Heart right ventricle (tissue), 16 donors: ENCODE measurements around the gene IL4. TPM values are rescaled to one million over a fixed set of nuclear protein-coding genes. Genes with fewer than 3 reads are reported as not detected.

Experiments used
- ATAC-seq, 8 donors: fragments of 200-7000 bp; cut with Tn5 transposase; one replicate each; pipeline ENCODE4 v1.9.1; 2020; ENCODE audit warnings: mild to moderate bottlenecking in 8 of 8, moderate library complexity in 8 of 8, moderate number of reproducible peaks in 1 of 8
- DNase-seq, 2 donors: peaks; one replicate each; pipeline ENCODE4 v3.0.0-alpha.2; 2020
- H3K27ac ChIP-seq, 10 donors: fragments of 200-600 bp; sonication (generic) in 2 of 10; one replicate each; pipeline versions ENCODE4 v1.5.0 to v1.8.0; 2020 to 2022; ENCODE audit warnings: mild to moderate bottlenecking in 3 of 10
- H3K27me3 ChIP-seq, 7 donors: fragments of 200-600 bp; one replicate each; pipeline ENCODE4 v1.8.0; 2021 to 2022; ENCODE audit warnings: mild to moderate bottlenecking in 2 of 7
- H3K36me3 ChIP-seq, 9 donors: fragments of 200-600 bp; sonication (generic) in 1 of 9; one replicate each; pipeline versions ENCODE4 v1.5.0 to v1.8.0; 2020 to 2022; ENCODE audit warnings: mild to moderate bottlenecking in 2 of 9
- H3K4me1 ChIP-seq, 9 donors: fragments of 200-600 bp; sonication (generic) in 1 of 9; one replicate each; pipeline versions ENCODE4 v1.5.0 to v1.8.0; 2020 to 2022; ENCODE audit warnings: mild to moderate bottlenecking in 4 of 9
- H3K4me3 ChIP-seq, 10 donors: fragments of 200-600 bp; sonication (generic) in 2 of 10; one replicate each; pipeline versions ENCODE4 v1.5.0 to v1.8.0; 2020 to 2022; ENCODE audit warnings: mild to moderate bottlenecking in 7 of 10, moderate library complexity in 2 of 10
- H3K9me3 ChIP-seq, 11 donors: fragments of 200-600 bp in 10 of 11; sonication (generic) in 2 of 11; one replicate each; pipeline versions ENCODE4 v1.5.0 to v1.8.0; 2013 to 2022; ENCODE audit warnings: mild to moderate bottlenecking in 2 of 11, control low read depth in 1 of 11, moderate library complexity in 1 of 11
- WGBS, 2 donors: extraction: QIAGEN DNeasy Blood & Tissue Kit; methylation state at CpG; one replicate each; pipeline ENCODE4 v1.1.7; 2013; ENCODE audit warnings: inconsistent platforms in 1 of 2; 5-methylcytosine and 5-hydroxymethylcytosine counted together
- intact Hi-C, 10 donors: fragments of 100-400 bp; cut with DNase I; formaldehyde crosslinking; loops; one replicate each; pipeline versions ENCODE4 v1.11.1 to v1.14.2; 2022
- polyA plus RNA-seq, 2 donors: library from polyadenylated mRNA; stranded (reverse); fragments of 200-250 nt; gene quantifications; one replicate each; pipeline ENCODE4 v1.2.3, GENCODE V29; 2013
- total RNA-seq, 10 donors: library from RNA; stranded (reverse); fragmentation: NEBNext Ultra II Directional in 3 of 10; extraction: Animal tissue kit (Norgen Biotek cat#: 25700) in 3 of 10; gene quantifications; one replicate each; pipeline versions ENCODE4 v1.2.1 to v1.2.4, GENCODE V29; 2021 to 2023
- TF ChIP-seq, protein P1 (sequence below), 9 donors: fragments of 200-600 bp; sonication (generic) in 2 of 9; IDR thresholded peaks; one replicate each; pipeline versions ENCODE4 v1.5.0 to v1.8.0; 2021 to 2022; ENCODE audit warnings: antibody characterized with exemption in 9 of 9, mild to moderate bottlenecking in 5 of 9, moderate library complexity in 1 of 9
- donor health status: Arrhythmogenic right ventricular cardiomyopathy.
- donor health status: ischemic (EF 13 %, LVEDD 7.1; RV severe dilation, severe dysfunction).
- donor health status: healthy with polysubstance abuse.
- donor health status: DM: no; HTN: yes; CAD: no.
- donor health status: DM: no; HTN: no; CAD: no.
- donor health status: ischemic (EF 25% LVEDD 6.9; RV normal size, moderate dysfunction).
- donor health status: ischemic (EF 25% LVEDD 5.7; RV mildly dilated, moderate dysfunction).
- donor health status: healthy.
- donor health status: DM: yes; HTN: yes; CAD: no.
- donor health status: Ischemic cardiomyopathy.
- donor health status: ischemic (EF 35%, LVEDD 5.7; RV mildly dilated, moderate dysfunction).
- donor health status: nonischemic (EF 11% LVEDD 7.7; RV severe dilation, severe dysfunction).
- donor health status: DM: yes; HTN: yes; CAD: no.
- donor health status: PGD.
- donor health status: ischemic (EF 29% LVEDD 5.4; RV normal size, mild dysfunction).
- donor health status: nonischemic (EF 23%, LVEDD 6.1; RV moderate dilation, normal function).

Gene IL4
- total and polyA plus RNA-seq, 12 donors = not detected

DNA sequence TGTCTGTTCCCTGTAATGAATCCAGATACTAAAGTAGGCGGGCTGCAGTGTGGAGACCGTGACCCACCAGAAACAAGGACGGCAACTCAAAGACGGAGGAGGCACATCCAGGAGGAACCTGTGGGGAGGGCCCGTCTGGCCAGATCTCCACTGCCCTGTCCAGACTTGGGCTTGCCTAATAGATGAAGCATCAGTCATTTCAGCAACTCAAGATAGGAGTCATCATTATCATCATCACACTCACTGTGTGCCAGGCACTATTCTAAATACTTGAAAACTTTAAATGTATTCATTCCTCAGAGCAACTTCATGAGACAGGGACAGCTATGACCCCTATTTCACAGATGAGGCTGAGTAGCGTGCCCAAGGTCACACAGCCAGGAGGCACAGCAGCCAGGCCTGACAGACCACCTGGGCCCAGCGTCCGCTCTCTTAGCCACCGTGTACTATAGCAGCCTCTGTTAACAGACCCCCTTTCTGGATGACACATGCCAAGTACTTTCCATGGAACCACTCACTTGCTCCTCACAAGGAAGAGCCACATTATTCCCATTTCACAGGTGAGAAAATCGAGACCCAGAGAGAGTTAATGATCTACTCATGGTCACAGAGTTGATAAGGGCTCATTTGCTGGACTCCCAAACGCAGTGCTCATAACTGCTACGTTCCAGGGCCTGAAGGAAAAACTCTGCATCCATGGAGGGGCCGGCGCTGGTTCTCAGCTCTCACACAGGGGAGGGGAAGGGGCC lies 4.9 kb upstream of the IL4 start:
- no peak overlapping the region for H3K4me3 ChIP-seq
- WGBS, 2 donors = 81 to 95% methylated on average over 14 of the region's 14 CpGs
- H3K27ac ChIP-seq = no peak overlapping the region
- peaks cover 0 to 5% (median 0%) of the 10 kb centered on the region in 9 donors for H3K4me1 ChIP-seq
- no peaks in the 10 kb centered on the region for H3K9me3 ChIP-seq
- peaks cover 0 to 9% (median 0%) of the 10 kb centered on the region in 7 donors for H3K27me3 ChIP-seq
- intact Hi-C loops = no loop called here
- no peak for DNase-seq
- no peak for ATAC-seq
- TF ChIP-seq, protein P1, sequence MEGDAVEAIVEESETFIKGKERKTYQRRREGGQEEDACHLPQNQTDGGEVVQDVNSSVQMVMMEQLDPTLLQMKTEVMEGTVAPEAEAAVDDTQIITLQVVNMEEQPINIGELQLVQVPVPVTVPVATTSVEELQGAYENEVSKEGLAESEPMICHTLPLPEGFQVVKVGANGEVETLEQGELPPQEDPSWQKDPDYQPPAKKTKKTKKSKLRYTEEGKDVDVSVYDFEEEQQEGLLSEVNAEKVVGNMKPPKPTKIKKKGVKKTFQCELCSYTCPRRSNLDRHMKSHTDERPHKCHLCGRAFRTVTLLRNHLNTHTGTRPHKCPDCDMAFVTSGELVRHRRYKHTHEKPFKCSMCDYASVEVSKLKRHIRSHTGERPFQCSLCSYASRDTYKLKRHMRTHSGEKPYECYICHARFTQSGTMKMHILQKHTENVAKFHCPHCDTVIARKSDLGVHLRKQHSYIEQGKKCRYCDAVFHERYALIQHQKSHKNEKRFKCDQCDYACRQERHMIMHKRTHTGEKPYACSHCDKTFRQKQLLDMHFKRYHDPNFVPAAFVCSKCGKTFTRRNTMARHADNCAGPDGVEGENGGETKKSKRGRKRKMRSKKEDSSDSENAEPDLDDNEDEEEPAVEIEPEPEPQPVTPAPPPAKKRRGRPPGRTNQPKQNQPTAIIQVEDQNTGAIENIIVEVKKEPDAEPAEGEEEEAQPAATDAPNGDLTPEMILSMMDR (IDR thresholded peaks at IDR 0.05) = no peak
- H3K36me3 ChIP-seq = no peaks in the 10 kb centered on the region

DNA sequence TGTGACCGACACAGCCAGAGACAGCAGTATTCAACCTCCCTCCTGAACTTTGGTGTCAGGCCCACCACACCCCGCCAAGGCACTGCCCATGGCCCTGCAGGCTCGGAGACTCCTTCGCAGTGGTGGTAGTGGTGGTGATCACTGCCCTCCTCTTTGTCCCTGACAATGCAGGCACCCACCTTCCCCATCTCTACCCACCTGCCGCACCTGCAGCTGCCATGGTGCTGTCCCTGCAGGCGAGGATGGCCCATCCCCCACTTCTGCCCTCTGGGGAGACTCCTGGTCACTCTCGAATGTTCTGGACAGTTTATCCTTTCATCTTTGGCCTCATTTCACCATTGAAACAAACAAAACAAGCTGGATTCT lies 4.4 kb upstream of the IL4 start:
- H3K36me3 ChIP-seq = no peaks in the 10 kb centered on the region
- no peak for DNase-seq
- H3K9me3 ChIP-seq = no peaks in the 10 kb centered on the region
- TF ChIP-seq, protein P1 (IDR thresholded peaks at IDR 0.05) = no peak
- no peak overlapping the region for H3K27ac ChIP-seq
- 83 to 84% methylated on average over 7 of the region's 7 CpGs for WGBS, 2 donors
- peaks cover 0 to 9% (median 0%) of the 10 kb centered on the region in 7 donors for H3K27me3 ChIP-seq
- no peak overlapping the region for H3K4me3 ChIP-seq
- intact Hi-C loops = no loop called here
- H3K4me1 ChIP-seq = peaks cover 0 to 7% (median 0%) of the 10 kb centered on the region in 9 donors
- ATAC-seq = no peak

DNA sequence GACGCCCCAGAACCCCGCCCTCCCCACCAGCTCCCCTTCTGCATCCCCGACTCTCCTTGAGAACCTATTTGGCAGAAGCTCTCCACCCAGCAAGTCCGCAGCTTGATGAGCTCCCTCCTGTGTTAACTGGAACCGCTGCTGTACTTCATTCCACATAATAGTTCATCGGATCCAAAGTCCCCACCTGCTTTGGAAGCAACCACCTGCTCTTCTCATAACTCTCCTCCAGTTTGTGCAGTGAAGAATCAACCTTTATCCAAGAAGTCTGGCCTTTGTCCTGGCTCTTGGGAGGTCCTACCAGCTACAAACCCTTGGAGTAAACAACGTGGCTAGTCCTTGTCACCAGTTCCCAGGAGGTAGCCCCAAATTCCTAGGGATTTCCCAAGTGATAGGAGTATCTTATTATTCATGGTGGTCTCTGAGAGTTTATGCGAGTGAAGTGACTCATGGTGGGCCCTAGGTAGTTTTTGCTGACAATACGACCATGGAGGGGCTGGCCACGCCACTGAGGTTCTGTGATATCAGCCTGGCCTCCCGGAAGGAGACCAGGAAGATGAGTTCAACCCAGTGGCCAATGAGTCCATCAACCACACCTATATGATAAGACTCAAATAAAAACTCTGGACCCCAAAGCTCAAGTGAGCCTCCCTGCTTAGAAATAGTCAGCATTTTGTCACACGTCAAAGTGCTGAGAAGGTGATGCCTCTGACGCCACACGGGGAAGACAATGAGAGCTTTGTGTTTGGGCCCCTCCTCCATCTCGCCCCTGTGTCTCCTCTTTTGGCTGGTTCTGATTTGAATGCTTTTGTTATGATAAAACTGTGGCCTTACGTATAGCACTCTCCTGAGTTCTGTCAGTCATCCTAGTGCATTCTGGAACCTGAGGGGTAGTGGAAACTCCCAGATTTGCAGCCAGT lies 3.6 kb upstream of the IL4 start:
- TF ChIP-seq, protein P1 (IDR thresholded peaks at IDR 0.05) = no peak
- no peak for DNase-seq
- no peak for ATAC-seq
- intact Hi-C loops = no loop called here
- peaks cover 0 to 9% (median 0%) of the 10 kb centered on the region in 7 donors for H3K27me3 ChIP-seq
- H3K4me3 ChIP-seq = no peak overlapping the region
- no peaks in the 10 kb centered on the region for H3K9me3 ChIP-seq
- no peaks in the 10 kb centered on the region for H3K36me3 ChIP-seq
- H3K27ac ChIP-seq = no peak overlapping the region
- 81% methylated on average over 16 of the region's 16 CpGs for whole genome bisulfite sequencing, 2 donors
- peaks cover 0 to 13% (median 0%) of the 10 kb centered on the region in 9 donors for H3K4me1 ChIP-seq

DNA sequence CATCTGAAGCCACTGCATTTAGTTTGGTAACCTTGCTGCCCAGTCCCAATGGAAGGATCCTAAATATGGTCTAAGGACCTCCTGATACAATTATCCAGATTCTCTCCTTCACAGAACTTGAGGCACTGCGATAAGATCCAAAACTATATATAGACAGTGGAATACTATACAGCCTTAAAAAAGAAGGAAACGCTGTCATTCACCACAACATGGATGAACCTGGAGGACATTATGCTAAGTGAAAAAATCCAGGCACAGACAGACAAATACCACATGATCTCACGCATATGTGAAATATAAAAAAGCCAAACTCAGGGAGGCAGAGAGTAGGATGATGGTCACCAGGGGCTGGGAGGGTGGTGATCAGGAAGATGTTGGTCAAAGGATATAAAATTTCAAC lies 2.8 kb upstream of the IL4 start:
- WGBS, 2 donors = 98 to 99% methylated on average over 3 of the region's 3 CpGs
- H3K27ac ChIP-seq = no peak overlapping the region
- no peaks in the 10 kb centered on the region for H3K9me3 ChIP-seq
- H3K36me3 ChIP-seq = no peaks in the 10 kb centered on the region
- H3K4me3 ChIP-seq = no peak overlapping the region
- ATAC-seq = no peak
- peaks cover 0 to 9% (median 0%) of the 10 kb centered on the region in 7 donors for H3K27me3 ChIP-seq
- TF ChIP-seq, protein P1 (IDR thresholded peaks at IDR 0.05) = no peak
- no peak for DNase-seq
- H3K4me1 ChIP-seq = peaks cover 0 to 13% (median 0%) of the 10 kb centered on the region in 9 donors
- intact Hi-C loops = no loop called here
